Dermis microvascular lymphatic vessel endothelial cell (primary cell): ENCODE measurements around the gene ST6GAL2. TPM values are rescaled to one million over a fixed set of nuclear protein-coding genes. Genes with fewer than 3 reads are reported as not detected.

Experiments
- DNase-seq, 2 donors: peaks; one replicate each; pipeline versions ENCODE4 v3.0.0 to v3.0.0-alpha.2; 2010; ENCODE audit warnings: low read depth in 2 of 2
- total RNA-seq: library from RNA; depleted of rRNA; stranded (reverse); fragments of >200 nt; gene quantifications from 2 replicates; pipeline ENCODE4 v1.2.1, GENCODE V29; 2014

ST6GAL2 gene
- total RNA-seq, 1 donor from 2014 or later = 1.7 TPM

DNA sequence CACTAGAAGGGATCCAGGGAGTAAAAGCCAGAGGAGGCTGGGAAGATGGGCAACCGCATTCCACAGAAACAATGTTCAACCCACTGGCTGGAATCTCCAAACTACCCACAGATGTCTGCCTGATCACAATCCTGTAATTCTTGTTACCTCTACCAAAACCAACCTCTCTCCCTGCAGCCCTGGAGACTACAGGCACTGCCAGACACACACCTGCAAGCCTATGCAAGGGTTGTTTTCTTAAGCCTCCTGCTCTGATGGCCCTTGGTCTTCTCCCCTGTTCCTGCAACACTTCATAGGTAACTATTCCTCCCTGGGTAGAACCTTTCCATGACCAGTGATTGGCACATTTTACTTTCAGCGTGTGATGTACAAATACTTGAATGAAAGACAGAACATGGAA, 21.9 kb downstream of the ST6GAL2 start:
- no peak for DNase-seq

DNA sequence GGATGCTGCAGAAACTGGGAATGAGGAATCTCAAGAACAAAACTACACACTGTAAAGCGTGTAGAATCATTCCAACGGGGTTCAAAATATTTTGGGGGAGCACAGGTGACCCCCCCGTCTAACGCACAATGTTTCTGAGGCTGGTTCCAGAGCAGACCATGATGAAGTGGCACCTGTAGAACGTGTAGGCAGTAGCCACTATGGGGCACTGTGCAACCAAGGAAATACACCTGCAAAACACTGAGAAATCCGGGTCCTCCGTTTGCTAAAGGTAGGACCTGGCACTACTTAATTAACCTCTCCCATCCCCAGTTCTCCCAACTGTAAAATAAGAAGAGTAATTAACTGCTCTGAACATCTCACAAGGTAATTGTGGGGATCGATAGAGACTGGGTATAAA, 22.6 kb downstream of the ST6GAL2 start:
- DNase-seq = no peak

DNA sequence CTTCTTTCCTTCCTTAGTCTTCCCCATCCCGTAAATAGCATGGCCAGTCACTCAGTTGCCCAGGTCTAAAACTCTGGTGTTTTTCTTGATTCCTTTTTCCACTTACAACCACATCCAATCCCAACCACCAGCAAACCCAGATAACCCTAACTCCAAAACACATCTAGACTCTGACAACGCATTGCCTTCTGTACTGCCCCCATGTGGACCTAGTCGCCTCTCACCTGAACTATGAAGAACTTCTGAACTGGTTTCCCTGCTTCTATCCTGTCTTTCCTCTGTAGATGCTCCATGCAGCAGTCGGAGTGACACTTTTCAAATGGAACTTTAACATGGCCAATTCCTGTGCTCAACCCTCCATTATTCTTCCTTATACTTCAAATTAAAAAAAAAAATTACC, 26.5 kb downstream of the ST6GAL2 start:
- DNase-seq = no peak

- no peak for DNase-seq
Observed at GRCh38 chr2:106858810-106859209, 27.2 kb downstream of the ST6GAL2 start.

GRCh38 chr2:106857882-106858478, 28.0 kb downstream of the ST6GAL2 start:
- no peak for DNase-seq

GRCh38 chr2:106853631-106854030, 32.3 kb downstream of the ST6GAL2 start:
- no peak for DNase-seq

GRCh38 chr2:106851881-106852501, 34.0 kb downstream of the ST6GAL2 start:
- no peak for DNase-seq

DNA sequence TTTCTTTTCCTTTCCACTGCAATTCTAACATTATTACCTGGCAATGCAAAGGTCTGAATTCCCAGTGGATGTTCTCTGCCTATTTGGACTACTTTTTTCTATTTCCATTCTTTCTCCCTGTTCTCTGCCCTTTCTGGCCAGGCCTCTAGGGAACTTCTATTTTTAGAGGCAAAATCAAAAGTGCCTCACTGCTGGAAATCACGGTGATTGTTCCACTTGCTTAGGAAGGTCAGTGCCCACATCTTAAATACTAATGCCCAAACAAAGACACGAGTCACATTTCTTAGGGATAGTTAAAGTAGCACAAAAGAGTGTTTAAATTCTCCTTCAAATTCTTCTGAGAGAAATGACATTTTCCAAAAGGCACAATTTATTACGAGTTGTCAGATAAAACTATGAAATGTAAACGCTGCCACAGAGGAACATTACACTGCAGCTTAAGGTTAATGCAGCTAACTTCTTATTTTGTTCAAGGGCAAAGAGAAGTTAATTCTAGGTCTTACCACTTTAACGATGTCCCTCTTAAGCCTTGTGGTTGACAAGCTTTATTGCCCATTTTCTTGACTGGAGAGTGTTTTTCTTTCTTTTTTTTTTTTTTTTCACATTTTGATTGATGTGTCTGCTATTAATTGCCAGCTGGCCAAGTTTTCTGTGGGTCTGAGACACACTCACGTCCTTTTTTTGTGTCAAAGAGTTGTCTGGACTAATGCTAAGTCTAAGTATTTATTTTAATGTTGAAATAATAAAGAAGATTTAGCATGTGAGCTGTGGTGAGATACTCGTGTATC, 34.7 kb downstream of the ST6GAL2 start:
- DNase-seq = no peak

DNA sequence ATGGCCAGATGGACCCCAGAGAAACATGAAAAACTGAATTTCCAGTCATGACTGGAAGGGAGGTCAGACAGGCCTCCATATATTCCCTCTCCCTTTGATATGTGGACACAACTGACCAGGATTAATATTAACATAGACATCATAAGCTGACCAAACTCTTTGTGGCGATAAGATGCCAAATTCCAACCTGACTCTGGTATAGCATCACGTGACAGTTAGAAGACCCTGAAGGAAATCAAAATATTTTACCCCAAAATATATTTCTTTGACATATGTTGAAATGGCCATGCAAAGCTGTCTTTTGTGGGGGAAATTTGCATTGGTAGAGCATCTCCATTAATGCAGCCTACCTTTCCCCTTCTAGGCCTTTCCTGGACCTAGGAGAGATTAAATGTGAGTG, 36.7 kb downstream of the ST6GAL2 start:
- DNase-seq = no peak

DNA sequence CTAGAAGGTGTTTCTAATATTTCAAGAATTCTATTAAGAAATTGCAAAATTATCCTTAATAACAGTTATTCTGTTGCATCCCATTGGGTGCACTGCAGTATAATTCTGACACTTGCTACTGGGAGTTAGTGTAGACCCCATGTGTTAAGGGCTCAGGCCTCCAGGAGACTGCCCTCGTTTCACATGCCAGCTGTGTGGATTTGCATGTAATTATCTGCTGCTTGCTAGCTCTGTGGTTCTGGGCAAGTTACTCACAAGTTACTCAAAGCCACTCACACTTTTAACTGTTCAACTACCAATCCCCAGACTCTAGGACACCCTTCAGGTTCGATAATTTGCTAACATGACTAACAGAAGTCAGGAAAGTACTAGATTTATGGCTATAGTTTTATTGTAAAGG, 38.6 kb downstream of the ST6GAL2 start:
- no peak for DNase-seq

- no peak for DNase-seq
Observed at GRCh38 chr2:106845716-106846115, 40.3 kb downstream of the ST6GAL2 start.

GRCh38 chr2:106843910-106844250, 42.1 kb downstream of the ST6GAL2 start:
- no peak for DNase-seq

DNA sequence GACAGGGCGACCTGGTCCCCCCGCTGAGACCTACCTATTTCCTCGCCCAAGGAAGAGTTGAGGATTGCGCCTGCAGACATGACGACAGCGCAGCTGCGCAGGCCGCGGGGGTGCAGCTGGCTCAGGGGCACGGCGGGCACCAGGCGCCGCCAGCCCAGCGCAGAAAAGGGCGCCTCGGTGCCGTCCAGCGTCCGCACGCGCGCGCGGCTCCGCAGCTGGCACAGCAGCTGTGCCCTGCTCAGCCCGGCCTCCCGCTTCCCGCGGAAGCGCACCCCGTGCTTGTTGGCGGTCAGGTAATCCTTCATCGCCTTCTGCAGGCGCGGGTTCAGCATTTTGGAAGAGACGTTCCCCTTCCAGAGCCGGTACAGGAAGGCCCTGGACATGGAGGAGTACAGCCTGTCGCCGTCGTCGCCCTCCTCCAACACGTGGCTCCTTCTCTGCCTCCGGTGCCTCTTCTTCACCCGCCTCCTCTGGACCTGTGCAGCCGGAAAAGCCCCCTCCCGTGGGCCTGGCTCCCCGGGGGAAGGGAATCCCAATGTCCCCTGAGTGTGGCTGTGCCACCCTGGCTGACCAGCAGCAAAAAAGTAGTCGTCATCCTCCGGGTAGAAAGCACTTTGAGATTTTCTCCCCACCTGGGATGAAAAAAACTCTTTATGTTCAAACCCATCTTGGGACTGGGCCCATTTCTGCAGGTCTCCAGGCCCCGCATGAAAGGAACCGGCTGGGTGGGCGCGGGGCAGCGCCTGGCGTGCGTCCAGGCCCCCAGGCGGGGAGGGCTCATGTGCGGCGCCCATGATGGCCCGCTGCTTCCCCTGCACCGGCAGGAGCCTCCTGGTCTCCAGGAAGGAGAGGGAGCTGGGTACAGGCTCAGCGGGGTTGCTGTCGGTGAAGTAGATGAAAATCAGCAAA, 42.7 kb downstream of the ST6GAL2 start:
- no peak for DNase-seq

DNA sequence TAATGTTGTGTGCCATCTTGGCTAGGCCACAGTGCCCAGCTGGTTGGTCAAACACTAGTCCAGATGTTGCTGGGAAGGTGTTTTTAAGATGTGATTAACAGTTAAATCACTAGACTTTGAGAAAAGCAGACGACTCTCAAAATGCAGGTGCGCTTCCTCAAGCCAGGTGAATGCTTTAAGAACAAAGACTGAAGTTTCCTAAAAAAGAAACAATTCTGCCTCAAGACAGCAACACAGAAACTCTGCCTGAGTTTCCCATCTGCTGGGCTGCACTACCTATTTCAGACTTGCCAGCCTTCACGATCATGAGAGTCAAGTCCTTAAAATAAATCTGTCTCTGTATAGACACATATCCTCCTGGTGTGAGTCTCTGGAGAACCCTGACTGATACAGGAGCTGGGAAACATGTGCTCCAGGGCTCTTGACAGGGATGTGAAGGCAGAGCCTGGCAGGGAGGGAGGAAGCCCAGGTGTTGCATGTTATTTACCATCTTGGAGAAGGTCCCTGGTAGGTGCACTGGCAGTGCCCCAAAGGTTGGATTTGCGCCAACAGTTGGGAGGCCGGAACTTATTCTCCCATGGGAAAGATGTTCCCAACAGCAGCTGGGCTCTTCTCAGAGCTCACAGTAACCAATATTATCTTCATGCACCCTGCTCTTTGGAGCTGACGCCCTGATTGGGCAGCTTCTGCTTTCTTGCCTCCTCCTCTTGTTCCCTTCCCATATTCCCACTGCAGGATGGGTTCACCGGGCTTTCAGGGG, 43.9 kb downstream of the ST6GAL2 start:
- no peak for DNase-seq

DNA sequence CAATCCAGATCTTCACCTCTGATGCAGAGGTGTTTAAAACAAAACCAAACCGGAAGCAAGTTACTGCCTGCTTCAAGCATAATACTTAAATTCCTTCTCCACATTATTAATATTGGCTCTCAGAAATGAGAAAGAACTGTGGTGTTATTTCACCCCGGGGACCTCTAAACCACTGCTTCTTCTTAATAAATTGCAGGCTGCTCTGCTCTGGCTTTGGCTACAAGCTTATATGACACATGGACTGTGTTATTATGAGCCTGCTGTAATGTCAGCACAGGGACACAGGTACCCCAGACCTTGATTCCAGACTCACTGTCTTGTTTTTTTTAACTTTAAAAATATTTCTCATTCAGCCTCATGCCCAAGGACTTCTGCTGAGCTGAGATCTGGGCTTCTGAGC, 45.1 kb downstream of the ST6GAL2 start:
- DNase-seq = no peak

DNA sequence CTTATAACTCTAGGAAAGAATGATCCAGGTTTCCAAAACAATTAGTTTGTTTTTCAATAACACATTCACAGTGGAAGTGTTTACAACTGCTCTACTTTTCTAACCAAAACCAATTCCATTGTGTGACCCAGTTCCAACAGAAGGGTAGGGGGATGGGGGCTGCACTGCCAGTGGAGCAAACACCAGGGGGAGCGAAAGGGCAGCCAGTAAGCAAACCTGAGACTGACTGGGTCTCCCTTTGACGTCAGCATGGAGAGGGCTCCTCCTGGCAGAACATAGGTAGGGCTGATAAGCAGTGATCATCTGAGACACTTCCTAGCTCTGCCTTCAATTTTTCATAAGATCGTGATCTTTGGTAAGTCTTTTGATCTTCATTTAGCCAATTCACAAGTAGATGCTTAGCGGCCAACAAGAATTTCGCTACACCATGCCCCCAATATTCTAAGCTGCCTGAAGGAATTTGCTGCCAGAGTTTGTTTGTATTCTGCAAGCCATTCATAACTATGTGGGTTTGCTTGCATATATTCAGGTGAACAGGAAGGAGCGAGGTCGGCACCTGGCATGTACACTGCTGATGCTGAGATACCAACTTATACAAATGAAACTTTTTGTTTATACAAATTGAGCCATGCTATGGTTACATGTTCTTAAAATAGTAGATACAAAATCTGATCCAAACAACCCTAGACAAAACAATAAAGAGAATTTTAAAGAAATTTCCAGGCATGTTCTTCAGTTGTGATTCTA, 45.9 kb downstream of the ST6GAL2 start:
- no peak for DNase-seq

DNA sequence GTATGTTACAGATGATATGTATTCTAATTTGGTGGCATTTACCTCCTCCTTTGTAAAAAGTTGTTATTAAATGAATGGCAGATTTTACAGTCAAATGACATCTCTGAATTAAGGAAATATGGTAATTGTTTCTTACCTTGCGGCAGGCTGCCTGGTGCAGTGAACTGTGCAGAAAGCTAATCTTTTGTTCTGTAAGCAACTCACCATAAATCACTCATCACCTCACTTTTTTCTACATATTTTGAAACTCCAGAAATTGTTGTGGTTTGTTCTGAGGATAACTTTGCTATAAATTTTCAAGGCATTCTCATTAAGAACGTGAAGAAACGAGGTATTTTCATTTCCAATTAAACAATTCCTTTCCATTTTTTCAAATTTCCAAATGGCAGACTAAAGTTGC, 52.7 kb downstream of the ST6GAL2 start:
- DNase-seq = no peak

DNA sequence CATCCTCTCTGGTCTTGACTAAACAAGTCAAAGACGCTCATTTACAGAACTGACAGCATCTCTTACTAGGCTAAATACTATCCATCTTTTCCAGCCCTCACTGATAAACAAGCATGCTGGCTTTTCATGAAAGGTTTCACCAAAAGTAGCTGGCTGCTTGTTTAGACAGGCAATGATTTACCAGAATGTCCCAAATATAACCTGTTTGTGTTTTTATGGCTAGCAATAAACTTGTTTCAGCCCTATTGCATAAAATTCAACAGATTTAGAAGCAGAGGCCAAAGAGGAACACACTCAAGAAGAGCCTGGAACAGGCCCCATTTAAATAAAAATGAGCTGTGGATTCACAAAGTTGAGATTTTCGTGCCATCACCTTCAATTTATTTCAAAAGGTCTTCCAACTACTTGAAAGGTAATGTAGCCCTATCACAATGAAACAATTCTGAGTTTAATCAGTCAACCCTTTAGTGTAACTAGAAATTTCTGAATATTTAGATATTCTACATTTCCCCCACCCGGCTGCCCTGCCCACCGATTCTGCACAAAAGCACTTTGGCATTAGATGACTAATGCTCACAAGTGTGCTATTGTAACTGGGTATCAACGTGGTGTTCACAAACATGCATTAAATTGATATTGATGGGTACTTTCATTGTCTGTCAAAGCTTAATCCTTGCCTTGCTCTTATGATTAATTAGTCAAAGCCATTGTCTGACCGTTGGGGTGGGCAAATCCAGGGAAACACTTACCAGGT, 54.0 kb downstream of the ST6GAL2 start:
- no peak for DNase-seq

- DNase-seq = no peak
Observed at GRCh38 chr2:106831241-106831640, 54.7 kb downstream of the ST6GAL2 start.

DNA sequence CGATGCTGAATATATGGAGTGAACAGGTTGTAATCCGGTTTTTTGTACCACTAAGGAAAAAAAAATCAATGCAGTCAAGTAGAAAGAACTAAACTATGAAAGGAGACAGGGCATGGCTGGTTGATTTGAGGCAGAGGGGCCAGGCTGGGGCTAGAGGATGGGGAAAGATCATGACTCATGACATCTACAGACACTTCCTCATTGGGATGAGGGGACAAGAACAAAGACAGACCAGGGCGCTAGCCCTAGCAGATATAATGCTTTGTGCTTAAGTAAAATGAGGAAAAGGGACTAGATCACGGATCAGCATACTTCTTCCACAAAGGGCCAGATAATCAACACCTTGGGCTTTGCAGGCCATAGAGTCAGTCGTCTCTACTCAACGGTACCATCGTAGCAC, 55.8 kb downstream of the ST6GAL2 start:
- DNase-seq = no peak
